Dermis microvascular lymphatic vessel endothelial cell (primary cell): ENCODE data around the gene C11orf98. TPM values are rescaled to one million over a fixed set of nuclear protein-coding genes. Genes with fewer than 3 reads are reported as not detected.
A peak's percentile ranks its signal among the peaks of the same experiment; 100 is the strongest.
"Not testable (repeated sequence)": the region's sequence is repeated elsewhere in the genome, so short reads cannot be mapped to it uniquely, and the experiment has no call there.

ENCODE experiments used
- DNase-seq, 2 donors: peaks; one replicate each; pipeline versions ENCODE4 v3.0.0 to v3.0.0-alpha.2; 2010; ENCODE audit warnings: low read depth in 2 of 2
- total RNA-seq: library from RNA; depleted of rRNA; stranded (reverse); fragments of >200 nt; gene quantifications from 2 replicates; pipeline ENCODE4 v1.2.1, GENCODE V29; 2014

The C11orf98 gene
- total RNA-seq, result 23.3 and 24.4 TPM in 2 replicates

DNA sequence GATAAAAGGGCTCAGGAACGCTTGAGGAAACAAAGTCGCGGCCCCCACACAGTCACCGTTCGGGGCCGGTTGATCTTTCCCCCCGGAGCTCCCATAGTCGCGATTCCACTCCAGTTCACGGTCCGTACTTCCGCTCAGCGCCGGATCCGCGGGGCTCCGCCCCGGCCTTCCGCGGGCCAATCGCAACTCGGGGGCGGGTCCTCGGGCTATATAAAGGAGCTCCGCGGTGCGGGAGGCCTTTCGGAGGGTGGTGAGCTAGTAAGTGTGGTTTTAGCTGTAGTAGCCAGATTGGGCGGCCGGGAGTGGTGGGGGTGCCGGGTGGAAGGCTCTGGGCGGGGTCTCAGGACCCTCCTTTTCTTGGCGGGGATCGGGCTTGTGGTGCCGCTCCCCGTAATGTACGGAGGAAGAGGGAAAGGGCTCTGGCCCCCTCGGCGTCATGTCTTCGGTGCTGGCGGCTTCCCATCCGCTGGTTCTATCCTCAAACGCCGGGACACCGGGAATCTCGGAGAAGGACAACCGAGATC lies at the start of gene C11orf98, which contains the start of gene CSKMT:
Gene C11orf98, minus strand, starts transcription at position 136 of the 524 bp plus-strand sequence. Its CDS starts 41 bp downstream, at position 95.
Gene CSKMT, plus strand, starts transcription at position 238 of the 524 bp plus-strand sequence. CDS start 568 bp downstream, outside the sequence.
- peak; percentile 84 to 91 for DNase-seq

DNA sequence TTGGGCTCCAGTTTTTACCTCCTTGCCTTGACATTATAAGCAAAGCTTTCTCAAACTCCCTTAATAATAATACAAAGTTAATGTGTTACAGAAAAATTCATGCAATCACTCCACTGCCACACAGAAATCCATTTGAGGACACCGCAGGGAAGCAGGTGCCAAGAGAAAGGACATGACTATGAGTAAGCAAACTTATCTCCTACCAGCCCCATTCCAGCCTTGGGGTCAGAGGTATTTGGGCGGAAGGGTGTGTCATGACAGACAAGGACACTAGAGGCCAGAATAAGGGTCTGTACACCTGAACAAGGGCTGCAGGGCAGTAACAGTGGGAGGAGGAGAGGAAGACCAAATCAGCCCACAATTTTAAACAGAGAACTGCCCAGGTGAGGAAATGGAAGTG lies 48.3 kb upstream of the C11orf98 start:
- DNase-seq, result no peak

DNA sequence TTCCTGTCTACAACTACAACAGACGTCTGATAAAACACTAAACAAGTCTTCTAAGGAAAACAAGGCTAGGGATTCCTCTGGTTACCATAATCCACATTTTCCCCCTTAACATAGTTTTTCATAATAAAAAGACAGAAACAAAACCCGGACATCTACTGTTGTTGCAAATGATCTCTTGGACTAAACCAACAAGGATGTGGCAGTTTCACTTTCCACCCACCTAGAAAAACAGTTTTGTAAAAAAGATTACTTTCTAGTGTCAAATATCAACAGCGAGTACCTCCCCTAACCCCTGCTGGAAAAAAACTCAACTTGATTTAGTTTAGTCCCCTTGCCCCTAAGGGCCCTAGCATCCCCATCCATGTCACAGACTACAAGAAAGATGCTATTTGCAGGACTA lies 47.9 kb upstream of the C11orf98 start:
- DNase-seq, result peak in 1 of 2 donors; percentile 38

DNA sequence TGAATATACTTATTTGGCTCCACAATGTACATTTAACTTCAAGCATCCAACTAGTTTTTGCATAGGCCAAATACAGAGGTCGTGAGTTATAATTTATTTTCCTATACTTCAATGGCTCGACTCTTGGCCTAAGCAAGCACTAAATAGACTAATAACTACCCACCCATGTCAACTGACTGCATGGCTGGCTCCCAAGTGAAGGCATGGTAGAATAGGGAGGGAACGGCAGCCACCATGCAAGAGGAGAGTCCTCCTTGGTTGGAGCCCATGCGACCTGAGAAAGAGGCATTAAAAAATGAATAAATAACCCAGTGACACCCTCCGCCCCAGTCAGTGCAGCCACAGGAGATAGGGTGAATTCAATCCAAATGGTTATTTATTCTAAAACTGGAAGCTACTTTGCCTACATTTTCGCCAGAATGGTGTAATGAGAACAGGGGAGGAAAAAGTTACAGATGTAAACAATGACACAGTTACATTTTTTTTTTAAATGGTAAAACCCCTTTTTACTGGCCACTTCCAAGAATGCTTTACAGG lies 47.3 kb upstream of the C11orf98 start:
- no peak for DNase-seq

DNA sequence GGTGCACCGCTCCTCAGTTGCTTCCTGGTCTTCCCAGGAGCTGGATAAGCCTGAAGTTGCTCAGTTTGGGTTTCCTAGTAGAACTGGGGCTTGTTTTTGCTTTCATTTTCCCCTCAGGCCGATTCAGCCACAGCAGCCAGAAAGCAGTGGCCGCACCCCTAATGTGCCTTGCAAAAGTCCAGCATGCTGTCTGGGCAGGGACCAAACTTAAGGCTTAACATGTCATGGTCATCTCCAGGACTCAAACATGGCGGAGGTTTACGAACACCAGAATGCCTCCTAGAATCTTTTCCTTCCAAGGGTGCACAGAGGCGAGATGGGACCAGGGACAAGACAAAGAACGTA lies 45.0 kb upstream of the C11orf98 start:
- peak in 1 of 2 donors; percentile 32 for DNase-seq

DNA sequence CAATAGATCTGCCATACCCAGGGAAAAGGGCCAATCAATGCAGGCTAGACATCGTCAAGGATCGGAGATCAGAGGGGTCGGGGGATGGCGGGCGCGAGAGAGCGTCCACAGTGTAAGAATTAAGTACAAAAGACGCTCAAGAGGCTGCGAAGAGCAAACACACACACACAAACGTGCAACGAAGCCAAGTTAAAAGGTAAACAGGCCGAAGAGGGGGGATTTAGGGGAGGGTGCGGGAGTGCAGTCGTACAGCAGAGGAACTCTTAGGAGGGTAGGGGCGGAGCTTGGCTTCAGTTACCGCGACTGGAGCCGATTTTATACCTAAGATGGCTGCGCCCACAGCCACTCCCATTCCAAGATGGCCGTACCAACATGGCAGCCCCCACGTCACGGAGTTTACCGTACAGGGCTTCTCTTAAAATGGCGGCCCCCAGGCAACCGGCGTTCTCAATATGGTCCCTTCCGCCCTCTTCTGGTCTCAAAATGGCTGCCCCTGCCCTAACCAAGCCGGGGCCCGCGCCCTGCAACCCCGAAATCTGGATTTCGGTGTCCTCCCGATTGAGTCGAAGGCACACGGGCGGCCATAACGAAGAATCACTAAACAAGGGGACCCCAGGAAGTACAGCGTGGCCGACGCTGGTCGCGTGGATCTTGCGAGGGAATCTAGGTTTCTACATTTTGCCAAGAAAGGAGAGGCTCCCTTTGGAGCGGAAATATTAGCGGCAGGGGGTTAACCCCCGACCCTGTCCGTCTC lies 44.4 kb upstream of the C11orf98 start:
- peak; percentile 94 to 99 for DNase-seq

DNA sequence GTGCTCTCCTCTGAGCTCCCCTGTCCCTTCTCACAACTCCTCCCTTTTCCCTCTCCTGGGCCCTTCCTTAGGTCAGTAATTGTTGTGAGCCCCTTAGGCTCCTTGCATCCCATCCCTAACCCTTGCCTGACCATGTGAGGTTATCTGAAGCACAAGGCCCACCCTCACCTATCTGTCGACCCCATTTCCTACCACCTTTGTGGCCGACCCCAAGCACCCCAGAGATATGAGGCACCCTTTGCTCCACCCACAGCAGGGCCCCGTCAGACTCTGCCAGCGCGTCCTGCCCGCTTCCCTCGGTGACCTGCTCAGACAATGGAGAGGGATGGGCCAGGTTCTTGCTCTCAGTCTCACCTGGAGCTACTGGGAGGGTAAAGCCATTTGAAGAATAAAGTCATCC lies 43.8 kb upstream of the C11orf98 start:
- DNase-seq, result peak in 1 of 2 donors; percentile 25

DNA sequence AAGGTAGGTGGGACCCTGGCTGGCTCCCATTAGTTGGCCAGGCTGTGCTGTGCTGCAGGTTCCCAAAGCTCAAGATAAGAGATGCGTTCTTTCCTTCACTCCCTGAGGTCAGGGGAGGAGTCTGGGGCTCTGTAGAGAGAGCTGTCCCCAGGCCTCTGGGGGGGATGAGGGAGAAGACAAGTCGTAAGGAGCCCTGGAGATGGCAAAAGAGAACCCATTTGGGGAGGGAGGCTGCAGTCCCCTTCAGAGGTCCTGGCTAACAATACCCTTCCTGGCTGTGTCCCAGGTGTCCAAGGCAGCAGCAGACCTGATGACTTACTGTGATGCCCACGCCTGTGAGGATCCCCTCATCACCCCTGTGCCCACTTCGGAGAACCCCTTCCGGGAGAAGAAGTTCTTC lies 43.4 kb upstream of the C11orf98 start:
- no peak for DNase-seq

DNA sequence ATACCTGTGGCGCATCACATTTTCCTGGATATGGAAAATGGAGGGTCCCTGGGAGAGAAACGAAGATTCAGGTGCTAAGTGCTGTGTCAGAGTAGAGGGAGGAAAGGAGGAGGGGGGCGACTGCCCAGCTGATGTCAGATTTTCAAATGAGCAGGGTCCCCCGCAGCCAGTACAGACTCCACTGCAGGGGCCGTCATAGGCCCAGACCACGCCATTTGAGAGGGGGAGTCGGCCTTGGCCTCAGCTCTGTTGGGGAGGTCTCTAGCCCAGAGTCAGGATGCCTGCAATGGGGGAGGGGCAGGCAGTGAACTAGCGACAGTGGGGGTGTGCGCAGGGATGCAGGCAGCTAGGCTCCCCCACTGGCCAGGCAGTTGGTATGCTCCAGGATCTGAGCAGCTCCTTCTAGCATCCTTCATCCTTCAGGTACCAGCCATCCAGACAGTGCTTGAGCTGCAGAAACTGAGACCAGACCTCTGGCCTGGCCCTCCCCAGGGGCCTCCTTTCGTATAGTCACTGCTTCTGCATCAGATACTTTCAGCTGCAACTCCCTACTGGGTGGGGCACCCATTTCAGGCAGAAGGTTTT lies 42.4 kb upstream of the C11orf98 start, which contains the start of the genes BSCL2 and GNG3:
Gene BSCL2, minus strand, starts transcription at position 148 of the 585 bp plus-strand sequence. CDS start 229 bp downstream, outside the sequence.
Gene GNG3, plus strand, starts transcription at position 400 of the 585 bp plus-strand sequence. CDS start 620 bp downstream, outside the sequence.
- DNase-seq, result no peak

DNA sequence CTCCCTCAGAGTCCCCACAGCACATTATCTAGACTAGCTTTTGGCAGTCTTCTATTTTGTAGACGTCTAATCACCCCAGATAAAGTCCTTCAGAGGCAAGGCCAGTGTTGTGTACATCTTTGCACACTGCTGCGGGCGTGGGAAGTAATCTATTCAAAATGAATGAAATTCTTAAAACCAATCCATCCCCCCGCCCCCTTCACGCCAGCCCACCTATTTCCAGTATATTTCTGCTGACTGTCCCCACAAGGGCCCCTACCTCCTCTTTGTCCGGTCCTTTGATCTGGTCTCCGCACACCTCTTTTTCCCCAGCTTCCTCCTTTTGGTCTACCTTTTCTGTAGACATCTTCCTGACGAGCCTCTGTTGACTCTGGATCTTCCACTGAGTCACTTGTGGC lies 41.8 kb upstream of the C11orf98 start:
- DNase-seq, result no peak

DNA sequence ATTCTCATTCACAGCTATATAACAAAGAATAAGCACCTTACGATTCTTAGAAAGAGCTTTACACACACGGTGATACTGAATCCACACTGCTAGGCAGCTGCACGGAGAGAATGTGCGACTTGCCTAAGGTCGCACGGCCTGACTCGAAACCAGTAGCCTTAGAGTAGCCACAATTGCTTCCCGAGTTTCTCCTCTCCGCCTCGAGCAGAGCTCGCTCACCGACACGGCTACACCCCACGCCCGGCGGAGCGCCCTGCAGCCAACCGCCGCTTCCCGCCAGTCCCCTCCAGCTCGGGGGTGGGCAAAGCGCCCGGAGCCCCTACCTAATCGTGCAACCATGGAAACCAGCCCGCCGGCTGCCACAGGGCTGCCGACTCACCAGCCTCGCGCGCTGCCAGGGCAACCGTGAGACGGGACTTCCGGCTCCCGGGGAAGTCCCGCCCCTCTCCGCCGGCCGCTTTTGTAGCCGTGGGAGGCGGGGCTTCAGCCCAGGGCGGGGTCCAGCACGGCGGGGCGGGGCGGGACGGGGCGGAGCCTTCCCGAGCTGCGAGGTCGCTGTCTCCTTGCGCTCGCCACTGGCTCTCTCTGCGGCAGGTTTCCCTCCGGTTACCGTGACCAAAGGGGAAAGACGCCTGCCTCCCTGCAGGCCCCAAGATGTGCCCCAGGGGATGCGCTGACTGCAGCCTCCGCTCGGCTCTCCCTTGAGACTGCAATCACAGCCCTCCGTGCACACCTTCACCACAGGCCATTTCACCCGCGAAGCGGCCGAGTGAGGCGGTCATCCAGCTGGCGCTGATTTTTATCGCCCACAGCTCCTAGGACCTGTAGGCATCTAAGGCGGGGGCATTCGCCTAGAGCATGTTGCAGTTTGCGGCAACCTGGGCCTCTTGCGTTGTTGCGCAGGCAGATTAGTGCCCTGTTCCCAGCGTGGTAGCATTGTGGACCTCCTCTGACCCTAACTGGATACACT lies 41.2 kb upstream of the C11orf98 start:
- peak; percentile 84 to 95 for DNase-seq

DNA sequence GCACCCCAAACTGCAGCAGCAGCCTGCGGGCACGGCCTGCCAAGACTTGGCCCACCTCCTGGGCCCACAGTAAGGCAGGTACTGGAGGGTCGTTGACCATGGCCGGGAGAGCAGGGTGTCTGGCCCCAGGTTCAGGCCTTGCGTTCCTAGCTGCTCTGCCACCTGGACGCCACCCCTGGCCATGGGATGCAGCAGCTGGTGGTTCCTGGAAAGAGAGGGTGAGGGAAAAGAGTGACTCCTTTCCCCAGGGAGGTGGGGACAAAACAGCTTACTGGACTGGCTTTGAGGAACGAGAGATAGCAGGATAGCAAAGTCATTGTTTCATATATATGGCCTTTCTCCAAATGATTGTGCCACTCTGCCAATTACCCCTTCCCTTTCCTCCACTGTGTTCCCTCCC lies 40.4 kb upstream of the C11orf98 start:
- DNase-seq, result peak in 1 of 2 donors; percentile 13

DNA sequence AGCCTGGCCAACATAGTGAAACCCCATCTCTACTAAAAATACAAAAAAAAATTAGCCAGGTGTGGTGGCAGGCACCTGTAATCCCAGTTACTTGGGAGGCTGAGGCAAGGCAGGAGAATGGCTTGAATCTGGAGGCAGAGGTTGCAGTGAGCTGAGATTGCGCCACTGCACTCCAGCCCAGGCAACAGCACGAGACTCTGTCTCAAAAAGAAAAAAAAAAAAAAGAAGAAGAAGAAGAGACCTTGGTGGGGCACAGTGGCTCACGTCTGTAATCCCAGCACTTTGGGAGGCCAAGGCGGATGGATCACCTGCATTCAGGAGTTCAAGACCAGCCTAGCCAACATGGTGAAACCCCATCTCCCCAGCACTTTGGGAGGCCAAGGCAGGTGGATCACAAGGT lies 38.9 kb upstream of the C11orf98 start:
- not testable (repeated sequence) for DNase-seq

DNA sequence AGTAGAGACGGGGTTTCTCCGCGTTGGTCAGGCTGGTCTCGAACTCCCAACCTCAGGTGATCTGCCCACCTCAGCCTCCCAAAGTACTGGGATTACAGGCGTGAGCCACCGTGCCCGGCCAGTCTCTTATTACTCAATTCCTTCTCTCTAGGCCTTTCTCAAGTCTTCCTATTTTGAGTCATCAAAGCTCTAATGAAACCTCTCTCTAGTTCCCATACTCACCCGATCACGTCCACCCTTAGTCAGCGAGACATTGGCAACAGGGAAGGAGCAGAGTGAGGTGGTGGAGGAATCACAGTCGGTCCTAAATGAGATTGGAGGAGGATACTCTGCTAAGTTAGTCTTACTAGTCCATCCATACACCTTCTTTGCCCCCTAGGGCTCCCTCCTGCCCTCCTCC lies 37.2 kb upstream of the C11orf98 start:
- no peak for DNase-seq

DNA sequence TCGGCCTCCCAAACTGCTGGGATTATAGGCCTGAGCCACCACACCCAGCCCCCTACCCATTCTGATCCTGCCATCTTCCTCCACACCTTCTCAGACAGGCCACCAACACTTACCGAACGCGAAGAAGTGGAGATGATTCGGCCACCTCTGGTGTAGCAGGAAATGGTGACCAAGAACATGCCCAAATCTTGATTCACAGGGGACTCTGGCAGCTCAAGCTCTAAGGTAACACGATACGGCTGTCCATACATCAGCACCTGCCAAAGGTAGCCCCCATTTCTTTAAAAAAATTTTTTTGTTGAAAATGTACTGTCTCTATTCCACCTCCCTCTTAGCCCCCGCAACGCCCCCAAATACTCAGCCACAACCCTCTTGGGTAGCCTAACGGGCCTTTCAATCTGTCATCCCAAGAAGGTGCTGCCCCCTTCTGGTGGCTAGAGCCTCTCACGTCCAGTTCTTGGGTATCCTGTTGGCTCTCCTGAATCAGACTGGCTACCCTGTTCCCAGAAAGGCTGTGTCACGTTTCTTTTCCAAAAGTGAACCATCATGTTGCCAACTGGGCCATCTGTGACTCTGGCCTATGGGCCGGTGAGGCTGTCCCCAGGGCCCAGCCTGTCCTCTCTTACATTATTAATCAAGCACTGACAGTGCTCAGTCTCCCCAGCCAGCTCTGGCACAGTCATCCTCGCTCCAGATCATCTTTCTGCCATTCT lies 29.6 kb upstream of the C11orf98 start:
- DNase-seq, result peak; percentile 74 to 88

DNA sequence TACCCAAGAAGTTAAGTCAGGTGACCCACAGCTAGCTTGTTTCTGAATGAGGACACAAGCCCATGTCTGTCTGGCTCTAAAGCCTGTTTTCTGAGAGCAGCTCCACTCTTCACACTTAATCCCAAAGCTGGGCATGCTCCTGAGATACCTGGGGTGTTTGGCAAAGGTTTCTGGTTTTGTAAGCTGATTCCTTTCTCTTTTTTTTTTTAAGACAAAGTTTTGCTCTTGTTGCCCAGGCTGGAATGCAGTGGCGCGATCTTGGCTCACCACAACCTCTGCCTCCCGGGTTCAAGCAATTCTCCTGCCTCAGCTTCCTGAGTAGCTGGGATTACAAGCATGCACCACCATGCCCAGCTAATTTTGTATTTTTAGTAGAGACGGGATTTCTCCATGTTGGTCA lies 28.6 kb upstream of the C11orf98 start:
- not testable (repeated sequence) for DNase-seq

DNA sequence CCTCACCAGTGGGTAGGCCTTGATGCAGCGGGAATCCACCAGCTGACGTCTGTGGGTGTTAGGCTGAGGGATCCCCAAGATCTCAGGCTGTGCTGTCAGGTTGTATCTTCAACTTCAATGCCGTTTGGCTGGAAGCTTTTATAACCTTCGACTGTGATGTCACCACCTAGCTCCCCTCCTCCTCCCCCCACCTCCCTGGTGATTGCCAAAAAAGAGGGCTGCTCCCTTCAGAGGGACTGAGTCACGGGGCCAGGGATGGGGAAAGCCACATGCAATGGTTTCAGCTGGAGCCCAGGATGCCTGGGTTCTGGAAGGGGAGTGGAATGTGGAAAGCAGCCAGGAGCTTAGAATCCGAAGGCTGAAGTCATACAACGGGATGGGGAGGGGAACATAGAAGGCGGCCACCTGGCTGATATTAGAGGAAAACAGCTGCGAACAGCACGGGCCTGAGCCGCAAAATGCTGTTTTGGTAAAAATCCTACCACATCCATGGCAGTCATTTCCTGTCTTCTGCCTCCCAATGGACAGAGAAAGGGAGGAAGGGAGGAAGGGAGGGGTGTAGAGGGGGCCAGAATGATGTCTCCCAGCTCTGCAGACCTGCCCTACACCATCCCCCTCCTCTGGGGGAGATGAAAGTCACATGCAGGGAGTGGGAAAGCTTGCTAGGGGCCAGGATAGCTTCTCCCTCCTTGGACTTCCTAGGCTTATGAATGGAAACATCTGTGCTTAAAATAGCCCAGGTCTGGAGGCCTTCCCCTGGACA lies 24.6 kb upstream of the C11orf98 start, which contains the start of gene LRRN4CL:
Gene LRRN4CL, minus strand, starts transcription at position 110 of the 763 bp plus-strand sequence. CDS start 1,022 bp downstream, outside the sequence.
- DNase-seq, result no peak

DNA sequence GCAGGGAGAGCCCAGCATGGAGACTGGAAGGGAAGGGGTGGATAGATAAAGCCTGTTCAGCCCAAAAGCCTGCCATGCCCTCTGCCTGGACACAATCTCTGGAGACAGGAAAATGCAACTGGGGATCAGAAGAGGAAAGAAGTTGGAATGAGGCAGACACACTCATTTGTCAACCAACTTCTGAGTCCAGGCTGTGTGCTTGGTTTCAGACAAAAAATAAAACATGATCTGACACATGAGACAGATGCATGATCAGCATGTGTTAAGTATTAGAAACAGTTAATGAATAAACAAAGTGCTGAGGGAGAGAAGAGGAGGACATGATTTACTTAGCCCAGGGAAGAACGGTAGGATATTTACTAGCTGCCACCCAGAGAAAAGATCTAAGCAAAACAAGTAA lies 23.5 kb upstream of the C11orf98 start:
- DNase-seq, result no peak
